Breast epithelium (tissue), 4 donors: ENCODE data around the gene SPATA2. TPM values are rescaled to one million over a fixed set of nuclear protein-coding genes. Genes with fewer than 3 reads are reported as not detected.
A peak's percentile ranks its signal among the peaks of the same experiment; 100 is the strongest.
"Not testable (repeated sequence)": the region's sequence is repeated elsewhere in the genome, so short reads cannot be mapped to it uniquely, and the experiment has no call there.

Experiments used
- DNase-seq, 2 donors: peaks; one replicate each; pipeline ENCODE4 v3.0.0-alpha.2; 2019; ENCODE audit warnings: low spot score in 2 of 2
- H3K27ac ChIP-seq, 2 donors: fragments of 200-600 bp; sonication (generic) in 1 of 2; one replicate each; pipeline ENCODE4 v1.5.1; 2016 to 2019; ENCODE audit warnings: mild to moderate bottlenecking in 1 of 2
- H3K27me3 ChIP-seq, 2 donors: fragments of 200-600 bp; sonication (generic) in 1 of 2; one replicate each; pipeline versions ENCODE4 v1.5.1 to v1.6.0; 2017 to 2019; ENCODE audit warnings: control low read depth in 1 of 2, mild to moderate bottlenecking in 1 of 2
- H3K36me3 ChIP-seq: fragments of 200-600 bp; one replicate; pipeline ENCODE4 v1.5.1; 2019
- H3K4me1 ChIP-seq, 2 donors: fragments of 200-600 bp; sonication (generic); one replicate each; pipeline ENCODE4 v1.5.1; 2016 to 2019; ENCODE audit warnings: control low read depth in 1 of 2
- H3K4me3 ChIP-seq, 3 donors: fragments of 200-600 bp; sonication (generic); 1 replicate in 2 of 3; 2 replicates in 1 of 3; pipeline ENCODE4 v1.5.1; 2016 to 2019; ENCODE audit warnings: mild to moderate bottlenecking in 3 of 3, moderate library complexity in 2 of 3
- H3K9me3 ChIP-seq, 2 donors: fragments of 200-600 bp; sonication (generic) in 1 of 2; one replicate each; pipeline ENCODE4 v1.5.1; 2016 to 2019; ENCODE audit warnings: control low read depth in 1 of 2
- CTCF ChIP-seq, 3 donors: fragments of 450-650 bp; IDR thresholded peaks; one replicate each; pipeline ENCODE4 v1.5.1; 2016 to 2017; ENCODE audit warnings: antibody characterized with exemption in 3 of 3, mild to moderate bottlenecking in 3 of 3, moderate library complexity in 3 of 3
- POLR2A ChIP-seq: fragments of 450-650 bp; IDR thresholded peaks from one replicate; pipeline ENCODE4 v1.6.1; 2016; ENCODE audit warnings: antibody characterized with exemption, mild to moderate bottlenecking, moderate library complexity
- POLR2AphosphoS5 ChIP-seq, 3 donors: sonication (generic); formaldehyde crosslinking; IDR thresholded peaks; one replicate each; pipeline ENCODE4 v1.6.1; 2017; ENCODE audit warnings: antibody characterized with exemption in 3 of 3
- intact Hi-C: fragments of 100-400 bp; cut with DNase I; formaldehyde crosslinking; loops from one replicate; pipeline ENCODE4 v1.15.1; 2023; ENCODE audit warnings: low total_unique reads
- total RNA-seq, 3 donors: library from RNA; depleted of rRNA; stranded (reverse); fragments of >200 nt; gene quantifications; one replicate each; pipeline ENCODE4 v1.1.0, GENCODE V29; 2016

SPATA2 gene
- total RNA-seq, 3 donors from 2014 or later = 1.8 to 4.6 (median 4.0) TPM

GRCh38 chr20:49866051-49866450, 49.3 kb downstream of the SPATA2 start:
- intact Hi-C loops = no loop called here
- no peaks in the 10 kb centered on the region for H3K9me3 ChIP-seq
- no peaks in the 10 kb centered on the region for H3K36me3 ChIP-seq
- H3K27ac ChIP-seq = no peak overlapping the region
- no peaks in the 10 kb centered on the region for H3K4me1 ChIP-seq
- H3K27me3 ChIP-seq = no peaks in the 10 kb centered on the region
- no peak for TF ChIP-seq POLR2AphosphoS5 (IDR thresholded peaks at IDR 0.05)
- TF ChIP-seq CTCF (IDR thresholded peaks at IDR 0.05) = no peak
- TF ChIP-seq POLR2A = no peak
- DNase-seq = no peak
- no peak overlapping the region for H3K4me3 ChIP-seq

GRCh38 chr20:49865559-49865958, 49.8 kb downstream of the SPATA2 start:
- Histone ChIP-seq H3K27ac (no peak overlapping the region), H3K27me3 (no peaks in the 10 kb centered on the region)
- intact Hi-C loops = no loop called here

GRCh38 chr20:49863666-49864065, 51.7 kb downstream of the SPATA2 start:
- H3K27ac ChIP-seq = no peak overlapping the region
- TF ChIP-seq POLR2A = no peak
- no peak for TF ChIP-seq CTCF (IDR thresholded peaks at IDR 0.05)
- no peak for TF ChIP-seq POLR2AphosphoS5 (IDR thresholded peaks at IDR 0.05)
- no peak for DNase-seq
- H3K27me3 ChIP-seq = no peaks in the 10 kb centered on the region
- H3K4me1 ChIP-seq = no peaks in the 10 kb centered on the region
- intact Hi-C loops = no loop called here
- no peaks in the 10 kb centered on the region for H3K9me3 ChIP-seq
- no peak overlapping the region for H3K4me3 ChIP-seq
- H3K36me3 ChIP-seq = no peaks in the 10 kb centered on the region

More at GRCh38 chr20:49865559-49865958, 49.8 kb downstream of the SPATA2 start:
- Histone ChIP-seq H3K4me3 (no peak overlapping the region), H3K4me1 (no peaks in the 10 kb centered on the region), H3K36me3 (no peaks in the 10 kb centered on the region), H3K9me3 (no peaks in the 10 kb centered on the region)
- DNase-seq = no peak
- TF ChIP-seq POLR2AphosphoS5 (IDR thresholded peaks at IDR 0.05) (no peak), CTCF (IDR thresholded peaks at IDR 0.05) (no peak), POLR2A (no peak)

- intact Hi-C loops = no loop called here
- TF ChIP-seq CTCF (IDR thresholded peaks at IDR 0.05) = no peak
- no peak for TF ChIP-seq POLR2AphosphoS5 (IDR thresholded peaks at IDR 0.05)
- no peak for TF ChIP-seq POLR2A
- H3K27ac ChIP-seq = no peak overlapping the region
These were observed 52.6 kb downstream of the SPATA2 start for GRCh38 chr20:49862607-49863200.

GRCh38 chr20:49861232-49861631, 54.1 kb downstream of the SPATA2 start:
- H3K27me3 ChIP-seq, H3K4me1 ChIP-seq, H3K4me3 ChIP-seq, H3K9me3 ChIP-seq, H3K36me3 ChIP-seq, intact Hi-C loops, DNase-seq: not testable (repeated sequence)
- peak overlapping the region in 1 of 2 donors; percentile 61 for H3K27ac ChIP-seq

More at GRCh38 chr20:49862607-49863200, 52.6 kb downstream of the SPATA2 start:
- no peak for DNase-seq
- H3K27me3 ChIP-seq = no peaks in the 10 kb centered on the region
- no peaks in the 10 kb centered on the region for H3K36me3 ChIP-seq
- H3K9me3 ChIP-seq = no peaks in the 10 kb centered on the region
- H3K4me1 ChIP-seq = no peaks in the 10 kb centered on the region
- H3K4me3 ChIP-seq = no peak overlapping the region

GRCh38 chr20:49859807-49860206, 55.5 kb downstream of the SPATA2 start:
- intact Hi-C loops = no loop called here
- H3K36me3 ChIP-seq = no peaks in the 10 kb centered on the region
- no peak for TF ChIP-seq POLR2AphosphoS5 (IDR thresholded peaks at IDR 0.05)
- TF ChIP-seq POLR2A = no peak
- TF ChIP-seq CTCF (IDR thresholded peaks at IDR 0.05) = no peak

More at GRCh38 chr20:49859807-49860206, 55.5 kb downstream of the SPATA2 start:
- H3K4me3 ChIP-seq = no peak overlapping the region
- H3K27ac ChIP-seq = peak overlapping the region in 1 of 2 donors; percentile 10
- H3K27me3 ChIP-seq = no peaks in the 10 kb centered on the region
- peak in 1 of 2 donors; percentile 32 for DNase-seq
- no peaks in the 10 kb centered on the region for H3K4me1 ChIP-seq
- no peaks in the 10 kb centered on the region for H3K9me3 ChIP-seq
